HG03565 (cell line): Measurements from ENCODE around the gene TRIM32.

ENCODE experiments used
- ATAC-seq: cut with Tn5 transposase; IDR thresholded peaks from one replicate; pipeline ENCODE4 v1.9.1; 2021; ENCODE audit warnings: mild to moderate bottlenecking, moderate library complexity; ENCODE audit not compliant: unreplicated experiment

Gene TRIM32

DNA sequence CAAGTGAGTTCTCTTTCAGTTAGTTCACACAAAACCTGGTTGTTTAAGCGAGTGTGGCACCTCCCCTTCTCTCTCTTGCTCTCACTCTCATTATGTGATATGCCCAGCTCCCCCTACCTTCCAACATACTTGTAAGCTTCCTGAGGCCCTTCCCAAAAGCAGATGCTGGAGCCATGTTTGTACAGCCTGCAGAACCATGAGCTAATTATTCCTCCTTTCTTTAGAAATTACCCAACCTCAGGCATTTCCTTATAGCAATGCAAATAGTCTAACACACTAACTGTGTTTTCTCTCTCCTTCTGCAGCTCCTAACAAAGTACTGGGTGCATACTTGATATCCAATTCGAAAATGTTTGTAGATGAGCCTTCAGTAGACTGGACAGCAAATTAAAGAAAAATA lies 62.7 kb downstream of the TRIM32 start:
- no peak for ATAC-seq

DNA sequence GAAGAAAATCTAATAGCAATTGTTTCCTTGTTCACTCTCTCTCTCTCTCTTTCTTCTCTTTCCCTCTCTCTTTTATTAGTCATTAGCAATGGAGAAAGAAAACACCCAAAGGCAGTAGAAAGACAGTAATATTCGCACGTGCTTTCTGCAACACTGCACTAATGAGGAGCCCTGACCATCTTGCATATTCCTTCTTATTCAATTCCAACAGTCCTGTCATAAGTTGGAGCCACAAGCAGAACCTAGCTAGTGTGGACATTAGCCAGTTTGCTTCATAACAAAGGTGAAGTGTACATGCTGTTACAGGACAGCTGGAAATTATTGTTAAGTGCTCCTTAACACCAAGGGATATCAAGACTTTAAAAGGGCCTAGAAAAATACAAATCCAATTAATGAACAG lies 63.4 kb downstream of the TRIM32 start:
- no peak for ATAC-seq
